ENCODE measurements around the gene C6orf163. TPM values are rescaled to one million over a fixed set of nuclear protein-coding genes. Genes with fewer than 3 reads are reported as not detected.

C6orf163 gene
- total and polyA plus RNA-seq, 2 donors (not counting 1 experiment from before 2014, with no cell fraction given), result 0.57 to 10.0 TPM

DNA sequence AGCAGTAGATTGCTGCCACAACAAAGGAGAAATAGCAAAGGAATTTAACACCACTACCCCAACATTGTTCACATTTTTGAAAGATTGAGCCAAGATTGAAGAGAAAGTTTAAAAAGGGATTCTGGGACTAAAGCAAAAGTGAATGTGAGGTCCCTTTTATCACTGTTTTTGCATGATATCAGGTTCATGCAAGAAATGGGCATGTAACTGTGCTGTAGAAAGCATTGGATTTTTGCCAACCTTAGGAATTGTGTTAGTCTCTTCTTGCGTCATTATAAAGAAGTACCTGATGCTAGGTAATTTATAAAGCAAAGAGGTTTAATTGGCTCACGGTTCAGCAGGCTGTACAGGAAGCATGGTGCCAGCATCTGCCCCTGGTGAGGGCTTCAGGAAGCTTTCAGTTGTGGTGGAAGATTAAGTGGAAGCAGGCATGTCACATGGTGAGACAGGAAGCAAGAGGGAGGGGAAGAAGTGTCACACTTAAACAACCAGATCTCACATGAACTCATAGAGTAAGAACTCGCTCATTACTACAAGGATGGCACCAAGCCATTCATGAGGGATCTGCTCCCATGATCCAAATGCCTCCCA lies 10.9 kb upstream of the C6orf163 start:
- H3K27me3 Mint-ChIP-seq, result no peaks in the 10 kb centered on the region

DNA sequence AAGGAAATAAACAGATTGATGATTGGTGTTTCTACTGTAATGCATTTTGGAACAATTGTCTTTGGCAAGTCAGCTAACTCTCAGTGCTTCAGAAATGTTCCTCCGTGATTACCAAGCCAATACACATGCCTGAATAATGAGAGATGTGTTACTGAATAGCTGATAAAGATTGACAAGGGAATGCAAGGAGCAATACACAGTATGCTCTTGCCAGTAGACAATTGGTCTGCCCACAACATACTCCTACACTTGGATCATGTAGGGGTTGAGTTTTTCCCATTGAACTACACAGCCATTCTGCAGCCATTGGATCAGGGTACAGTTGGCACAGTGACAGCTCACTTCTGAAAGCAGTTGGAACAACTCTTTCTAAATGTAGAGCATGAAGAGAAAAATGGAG lies 9.9 kb upstream of the C6orf163 start:
- DNase-seq (no peak), ATAC-seq (ENCODE audit: low read depth) (no peak)
- H2AFZ ChIP-seq (ENCODE audit: insufficient read depth, low read depth, low read length, poor library complexity, severe bottlenecking), result no peak overlapping the region
- H3K4me2 ChIP-seq (replicated peaks; ENCODE audit: low read depth, low read length, poor library complexity, severe bottlenecking), result no peak overlapping the region
- peaks cover 0 to 2% of the 10 kb centered on the region in 2 experiments for H3K36me3 ChIP-seq (replicated peaks in 1 of 2; ENCODE audit: control extremely low read depth in 1 of 2, control insufficient read depth in 1 of 2, extremely low read depth in 1 of 2, insufficient read depth in 2 of 2, low read length in 1 of 2)
- Mint-ChIP-seq H3K9me3 (ENCODE audit: insufficient read depth) (no peaks in the 10 kb centered on the region), H3K27me3 (no peaks in the 10 kb centered on the region), H3K27ac (no peak overlapping the region), H3K4me3 (no peak overlapping the region), H3K4me1 (peaks cover 23% of the 10 kb centered on the region)
- H4K20me1 ChIP-seq (ENCODE audit: control insufficient read depth, insufficient read depth, low read length, poor library complexity, severe bottlenecking), result peaks cover 5% of the 10 kb centered on the region
- H3K9me3 ChIP-seq (ENCODE audit: control extremely low read depth in 1 of 3, control insufficient read depth in 2 of 3, insufficient read depth in 1 of 3, low read length in 2 of 3), result peaks cover 0 to 5% (median 0%) of the 10 kb centered on the region in 3 donors
- H3K79me2 ChIP-seq (ENCODE audit: control insufficient read depth, insufficient read depth, low read length), result peaks cover 24% of the 10 kb centered on the region
- TF ChIP-seq, protein P1, sequence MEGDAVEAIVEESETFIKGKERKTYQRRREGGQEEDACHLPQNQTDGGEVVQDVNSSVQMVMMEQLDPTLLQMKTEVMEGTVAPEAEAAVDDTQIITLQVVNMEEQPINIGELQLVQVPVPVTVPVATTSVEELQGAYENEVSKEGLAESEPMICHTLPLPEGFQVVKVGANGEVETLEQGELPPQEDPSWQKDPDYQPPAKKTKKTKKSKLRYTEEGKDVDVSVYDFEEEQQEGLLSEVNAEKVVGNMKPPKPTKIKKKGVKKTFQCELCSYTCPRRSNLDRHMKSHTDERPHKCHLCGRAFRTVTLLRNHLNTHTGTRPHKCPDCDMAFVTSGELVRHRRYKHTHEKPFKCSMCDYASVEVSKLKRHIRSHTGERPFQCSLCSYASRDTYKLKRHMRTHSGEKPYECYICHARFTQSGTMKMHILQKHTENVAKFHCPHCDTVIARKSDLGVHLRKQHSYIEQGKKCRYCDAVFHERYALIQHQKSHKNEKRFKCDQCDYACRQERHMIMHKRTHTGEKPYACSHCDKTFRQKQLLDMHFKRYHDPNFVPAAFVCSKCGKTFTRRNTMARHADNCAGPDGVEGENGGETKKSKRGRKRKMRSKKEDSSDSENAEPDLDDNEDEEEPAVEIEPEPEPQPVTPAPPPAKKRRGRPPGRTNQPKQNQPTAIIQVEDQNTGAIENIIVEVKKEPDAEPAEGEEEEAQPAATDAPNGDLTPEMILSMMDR (IDR thresholded peaks at IDR 0.05), result no peak
- no peak for TF ChIP-seq EZH2 (IDR thresholded peaks at IDR 0.05; ENCODE audit: borderline replicate concordance, insufficient read depth, low read depth, low read length, poor library complexity, severe bottlenecking)
- intact Hi-C loops (cut with micrococcal nuclease), result no loop called here
- no peak overlapping the region for H3K9ac ChIP-seq (ENCODE audit: low read length)
- ChIA-PET POLR2A (no interaction called here), CTCF (no interaction called here)
- H3K4me1 ChIP-seq (ENCODE audit: control insufficient read depth in 2 of 2, insufficient read depth in 2 of 2, low read length in 2 of 2), result peaks cover 7 to 15% of the 10 kb centered on the region in 2 donors
- WGBS (ENCODE audit: insufficient coverage), result no CpG with 5 or more reads among the region's 1 CpG
- H3K4me3 ChIP-seq (ENCODE audit: control extremely low read depth in 1 of 5, extremely low read depth in 1 of 5, insufficient read depth in 1 of 5, low read depth in 2 of 5, low read length in 4 of 5), result no peak overlapping the region
- H3K27me3 ChIP-seq (replicated peaks in 1 of 4; ENCODE audit: control extremely low read depth in 1 of 4, control insufficient read depth in 3 of 4, insufficient read depth in 4 of 4, low read length in 3 of 4), result no peaks in the 10 kb centered on the region
- H3K27ac ChIP-seq (ENCODE audit: low read length in 2 of 2), result no peak overlapping the region

More for the DNA sequence above, 10.9 kb upstream of the C6orf163 start:
- DNase-seq (no peak), ATAC-seq (ENCODE audit: low read depth) (no peak)
- H3K9ac ChIP-seq (ENCODE audit: low read length), result no peak overlapping the region
- intact Hi-C loops (cut with micrococcal nuclease), result no loop called here
- peaks cover 0 to 2% of the 10 kb centered on the region in 2 experiments for H3K36me3 ChIP-seq (replicated peaks in 1 of 2; ENCODE audit: control extremely low read depth in 1 of 2, control insufficient read depth in 1 of 2, extremely low read depth in 1 of 2, insufficient read depth in 2 of 2, low read length in 1 of 2)
- 62% methylated on average over 2 of the region's 3 CpGs for whole genome bisulfite sequencing (ENCODE audit: insufficient coverage)
- H2AFZ ChIP-seq (ENCODE audit: insufficient read depth, low read depth, low read length, poor library complexity, severe bottlenecking), result no peak overlapping the region
- H3K9me3 ChIP-seq (ENCODE audit: control extremely low read depth in 1 of 3, control insufficient read depth in 2 of 3, insufficient read depth in 1 of 3, low read length in 2 of 3), result peaks cover 0 to 5% (median 0%) of the 10 kb centered on the region in 3 donors
- H3K4me2 ChIP-seq (replicated peaks; ENCODE audit: low read depth, low read length, poor library complexity, severe bottlenecking), result no peak overlapping the region
- no peak overlapping the region for H3K27ac ChIP-seq (ENCODE audit: low read length in 2 of 2)
- no peak overlapping the region for H3K4me3 ChIP-seq (ENCODE audit: control extremely low read depth in 1 of 5, extremely low read depth in 1 of 5, insufficient read depth in 1 of 5, low read depth in 2 of 5, low read length in 4 of 5)
- Mint-ChIP-seq H3K4me1 (peaks cover 25% of the 10 kb centered on the region), H3K4me3 (no peak overlapping the region), H3K9me3 (ENCODE audit: insufficient read depth) (no peaks in the 10 kb centered on the region), H3K27ac (no peak overlapping the region)
- ChIA-PET POLR2A (no interaction called here), CTCF (no interaction called here)
- peaks cover 7 to 15% of the 10 kb centered on the region in 2 donors for H3K4me1 ChIP-seq (ENCODE audit: control insufficient read depth in 2 of 2, insufficient read depth in 2 of 2, low read length in 2 of 2)
- peaks cover 5% of the 10 kb centered on the region for H4K20me1 ChIP-seq (ENCODE audit: control insufficient read depth, insufficient read depth, low read length, poor library complexity, severe bottlenecking)
- peaks cover 24% of the 10 kb centered on the region for H3K79me2 ChIP-seq (ENCODE audit: control insufficient read depth, insufficient read depth, low read length)
- no peak for TF ChIP-seq EZH2 (IDR thresholded peaks at IDR 0.05; ENCODE audit: borderline replicate concordance, insufficient read depth, low read depth, low read length, poor library complexity, severe bottlenecking)
- TF ChIP-seq, protein P1 (IDR thresholded peaks at IDR 0.05), result no peak
- no peaks in the 10 kb centered on the region for H3K27me3 ChIP-seq (replicated peaks in 1 of 4; ENCODE audit: control extremely low read depth in 1 of 4, control insufficient read depth in 3 of 4, insufficient read depth in 4 of 4, low read length in 3 of 4)

Data from B cell (primary cell).